HEK293 (cell line): ENCODE data around the gene GMDS.

Source experiments
- CTCF ChIA-PET: fragments of 350-600 bp; formaldehyde crosslinking; extraction: SDS; loops from one replicate; lab custom pipeline; 2021; ENCODE audit warnings: antibody characterized with exemption; lab: Yijun Ruan, JAX
- POLR2A ChIA-PET: fragments of 300-600 bp; formaldehyde crosslinking; extraction: SDS; loops from one replicate; lab custom pipeline; 2020; ENCODE audit warnings: antibody characterized with exemption, inconsistent platforms; lab: Yijun Ruan, JAX
- H3K27ac ChIP-seq: fragments of 200-500 bp; sonication (Bioruptor generic); 2 replicates; pipeline ENCODE4 v1.5.1; 2014; ENCODE audit warnings: low read depth, low read length, control low read depth, inconsistent platforms; ENCODE audit errors: extremely low read depth
- H3K36me3 ChIP-seq, 2 experiments: fragments of 200-500 bp in 1 of 2; sonication (Bioruptor generic) in 1 of 2; 1 replicate in 1 of 2; 2 replicates in 1 of 2; pipeline ENCODE4 v1.5.1; 2014 to 2017; ENCODE audit warnings: inconsistent platforms in 2 of 2, low read length in 2 of 2; ENCODE audit not compliant: control insufficient read depth in 2 of 2, insufficient read depth in 1 of 2
- H3K4me1 ChIP-seq: fragments of 200-500 bp; sonication (Bioruptor generic); 2 replicates; pipeline ENCODE4 v1.5.1; 2014; ENCODE audit warnings: mild to moderate bottlenecking, low read length, inconsistent platforms; ENCODE audit not compliant: control insufficient read depth, insufficient read depth
- H3K4me3 ChIP-seq: 2 replicates; pipeline ENCODE4 v1.5.1; 2011; ENCODE audit warnings: low read depth, mild to moderate bottlenecking, control low read depth, low read length, moderate library complexity
- H3K9me3 ChIP-seq: fragments of 200-500 bp; sonication (Bioruptor generic); 2 replicates; pipeline ENCODE4 v1.5.1; 2014; ENCODE audit warnings: low read depth, low read length, inconsistent platforms; ENCODE audit not compliant: control insufficient read depth, insufficient read depth
- GLI2 ChIP-seq: fragments of 450-650 bp; formaldehyde crosslinking; IDR thresholded peaks from 2 replicates; pipeline ENCODE4; 2017; ENCODE audit warnings: missing biosample characterization, missing genetic modification characterization, low read depth, borderline replicate concordance
- KLF8 ChIP-seq: fragments of 450-650 bp; formaldehyde crosslinking; IDR thresholded peaks from 2 replicates; pipeline ENCODE4 v1.5.1; 2016; ENCODE audit warnings: missing biosample characterization, missing genetic modification characterization
- MZF1 ChIP-seq: fragments of 450-650 bp; formaldehyde crosslinking; IDR thresholded peaks from 2 replicates; pipeline ENCODE4 v1.5.1; 2017; ENCODE audit warnings: missing biosample characterization, missing genetic modification characterization, borderline replicate concordance
- SP2 ChIP-seq: fragments of 450-650 bp; formaldehyde crosslinking; IDR thresholded peaks from 2 replicates; pipeline ENCODE4 v1.5.1; 2016; ENCODE audit warnings: missing biosample characterization, missing genetic modification characterization
- ZBTB17 ChIP-seq: fragments of 450-650 bp; formaldehyde crosslinking; IDR thresholded peaks from 2 replicates; pipeline ENCODE4 v1.5.1; 2016; ENCODE audit warnings: missing biosample characterization, missing genetic modification characterization
- ZFP3 ChIP-seq: fragments of 450-650 bp; formaldehyde crosslinking; IDR thresholded peaks from 2 replicates; pipeline ENCODE4 v1.5.1; 2016; ENCODE audit warnings: low read depth, missing biosample characterization, missing genetic modification characterization
- ZNF10 ChIP-seq: fragments of 450-650 bp; formaldehyde crosslinking; IDR thresholded peaks from 2 replicates; pipeline ENCODE4 v1.5.1; 2017; ENCODE audit warnings: missing biosample characterization, missing genetic modification characterization
- ZNF140 ChIP-seq: fragments of 450-650 bp; formaldehyde crosslinking; IDR thresholded peaks from 2 replicates; pipeline ENCODE4 v1.5.1; 2016; ENCODE audit warnings: missing biosample characterization, missing genetic modification characterization
- ZNF302 ChIP-seq: fragments of 450-650 bp; formaldehyde crosslinking; IDR thresholded peaks from 2 replicates; pipeline ENCODE4 v1.5.1; 2016; ENCODE audit warnings: missing biosample characterization, missing genetic modification characterization, low read depth
- ZNF341 ChIP-seq: fragments of 450-650 bp; formaldehyde crosslinking; IDR thresholded peaks from 2 replicates; pipeline ENCODE4; 2016; ENCODE audit warnings: low read depth, missing biosample characterization, missing genetic modification characterization
- ZNF354C ChIP-seq: fragments of 450-650 bp; formaldehyde crosslinking; IDR thresholded peaks from 2 replicates; pipeline ENCODE4 v1.5.1; 2016; ENCODE audit warnings: missing biosample characterization, missing genetic modification characterization, low read depth, borderline replicate concordance
- ZNF426 ChIP-seq: fragments of 450-650 bp; formaldehyde crosslinking; IDR thresholded peaks from 2 replicates; pipeline ENCODE4 v1.5.1; 2017; ENCODE audit warnings: missing biosample characterization, missing genetic modification characterization, mild to moderate bottlenecking, inconsistent platforms, moderate library complexity
- ZNF701 ChIP-seq: fragments of 450-650 bp; formaldehyde crosslinking; IDR thresholded peaks from 2 replicates; pipeline ENCODE4 v1.5.1; 2016; ENCODE audit warnings: missing biosample characterization, missing genetic modification characterization
- ZNF707 ChIP-seq: fragments of 450-650 bp; formaldehyde crosslinking; IDR thresholded peaks from 2 replicates; pipeline ENCODE4 v1.5.1; 2016; ENCODE audit warnings: missing biosample characterization, missing genetic modification characterization
- TF ChIP-seq, protein P1 (sequence below): fragments of 450-650 bp; formaldehyde crosslinking; IDR thresholded peaks from 2 replicates; pipeline ENCODE4 v1.5.1; 2016; ENCODE audit warnings: missing biosample characterization, missing genetic modification characterization
- TF ChIP-seq, protein P2 (sequence below): fragments of 450-650 bp; formaldehyde crosslinking; IDR thresholded peaks from 2 replicates; pipeline ENCODE4 v1.5.1; 2016; ENCODE audit warnings: missing biosample characterization, missing genetic modification characterization
- TF ChIP-seq, protein P3 (sequence below): fragments of 450-650 bp; formaldehyde crosslinking; IDR thresholded peaks from 2 replicates; pipeline ENCODE4 v1.5.1; 2016; ENCODE audit warnings: missing biosample characterization, missing genetic modification characterization

GMDS gene

DNA sequence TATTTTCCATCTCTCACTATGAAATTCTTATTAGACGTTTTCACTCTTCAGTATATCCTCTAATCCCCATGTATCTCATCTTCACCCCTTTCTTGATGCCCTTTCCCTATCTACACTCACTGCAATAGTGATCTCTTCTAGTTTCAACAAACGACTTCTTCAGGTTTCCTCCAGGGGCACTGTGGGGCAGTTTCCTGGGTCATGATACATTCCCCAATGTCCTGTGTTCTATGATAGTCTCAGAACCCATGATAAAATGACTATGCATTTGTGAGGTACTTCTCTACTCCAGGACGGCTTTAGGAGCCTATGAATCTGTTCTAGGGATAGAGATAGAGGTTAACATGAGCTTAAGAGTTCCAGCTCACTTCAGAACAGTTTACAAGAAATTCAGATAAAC is 452.4 kb downstream of the GMDS start:
- Histone ChIP-seq H3K9me3 (no peaks in the 10 kb centered on the region), H3K27ac (no peak overlapping the region), H3K36me3 (no peaks in the 10 kb centered on the region), H3K4me3 (no peak overlapping the region), H3K4me1 (no peaks in the 10 kb centered on the region; the same call in 1 of the 2 replicates)
- peak; percentile 34; the same call in 1 of the 2 replicates for TF ChIP-seq ZBTB17
- TF ChIP-seq, protein P1, sequence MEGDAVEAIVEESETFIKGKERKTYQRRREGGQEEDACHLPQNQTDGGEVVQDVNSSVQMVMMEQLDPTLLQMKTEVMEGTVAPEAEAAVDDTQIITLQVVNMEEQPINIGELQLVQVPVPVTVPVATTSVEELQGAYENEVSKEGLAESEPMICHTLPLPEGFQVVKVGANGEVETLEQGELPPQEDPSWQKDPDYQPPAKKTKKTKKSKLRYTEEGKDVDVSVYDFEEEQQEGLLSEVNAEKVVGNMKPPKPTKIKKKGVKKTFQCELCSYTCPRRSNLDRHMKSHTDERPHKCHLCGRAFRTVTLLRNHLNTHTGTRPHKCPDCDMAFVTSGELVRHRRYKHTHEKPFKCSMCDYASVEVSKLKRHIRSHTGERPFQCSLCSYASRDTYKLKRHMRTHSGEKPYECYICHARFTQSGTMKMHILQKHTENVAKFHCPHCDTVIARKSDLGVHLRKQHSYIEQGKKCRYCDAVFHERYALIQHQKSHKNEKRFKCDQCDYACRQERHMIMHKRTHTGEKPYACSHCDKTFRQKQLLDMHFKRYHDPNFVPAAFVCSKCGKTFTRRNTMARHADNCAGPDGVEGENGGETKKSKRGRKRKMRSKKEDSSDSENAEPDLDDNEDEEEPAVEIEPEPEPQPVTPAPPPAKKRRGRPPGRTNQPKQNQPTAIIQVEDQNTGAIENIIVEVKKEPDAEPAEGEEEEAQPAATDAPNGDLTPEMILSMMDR (tag by site-specific recombination): 0 out of 2 replicates have a peak, but pooled peaks have one; percentile 21
- no peak for TF ChIP-seq GLI2 (tag by site-specific recombination)
- peak; percentile 63 for TF ChIP-seq MZF1 (tag by site-specific recombination)
- ChIA-PET CTCF (interaction anchor here (0.6 to 2.1 kb wide), 8 partner anchors 9 to 690 kb away, joined by 3 to 14 read pairs (median 3); no protein-coding TSS in a partner anchor), POLR2A (no interaction called here)

DNA sequence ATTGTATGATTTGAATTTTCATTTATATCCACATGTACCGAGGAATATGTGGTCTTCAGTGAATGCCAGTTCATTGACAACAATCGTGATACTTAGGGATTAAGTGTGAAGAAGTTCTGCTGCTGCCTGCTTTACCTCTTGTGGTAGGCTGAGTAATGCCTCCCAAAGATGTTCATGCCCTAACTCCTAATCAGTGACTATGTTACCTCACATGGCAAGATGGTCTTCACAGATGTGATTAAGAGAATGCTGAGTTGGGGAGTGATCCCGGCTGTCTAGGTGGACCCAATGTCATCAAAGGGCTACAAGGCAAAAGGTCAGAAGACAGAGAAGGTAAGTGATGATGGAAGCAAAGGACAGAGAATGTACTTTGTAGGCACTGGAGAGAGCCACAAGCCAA is 454.7 kb downstream of the GMDS start:
- Histone ChIP-seq H3K4me1 (peaks cover 14% of the 10 kb centered on the region), H3K4me3 (no peak overlapping the region), H3K27ac (no peak overlapping the region), H3K9me3 (no peaks in the 10 kb centered on the region), H3K36me3 (no peaks in the 10 kb centered on the region)
- CTCF ChIA-PET: interaction anchor here (0.6 to 1.6 kb wide), 3 partner anchors 9 to 314 kb away, joined by 3 to 4 read pairs (median 3); no protein-coding TSS in a partner anchor
- POLR2A ChIA-PET: no interaction called here
- TF ChIP-seq ZNF426 (tag by site-specific recombination): no peak
- TF ChIP-seq ZFP3: no peak
- TF ChIP-seq ZNF140 (tag by site-specific recombination): no peak
- TF ChIP-seq KLF8: no peak
- no peak for TF ChIP-seq ZNF341 (tag by site-specific recombination)
- no peak for TF ChIP-seq ZNF10 (tag by site-specific recombination)
- no peak for TF ChIP-seq ZNF354C
- TF ChIP-seq SP2 (tag by site-specific recombination): no peak
- no peak for TF ChIP-seq ZNF302 (tag by site-specific recombination)
- TF ChIP-seq ZNF707: no peak

DNA sequence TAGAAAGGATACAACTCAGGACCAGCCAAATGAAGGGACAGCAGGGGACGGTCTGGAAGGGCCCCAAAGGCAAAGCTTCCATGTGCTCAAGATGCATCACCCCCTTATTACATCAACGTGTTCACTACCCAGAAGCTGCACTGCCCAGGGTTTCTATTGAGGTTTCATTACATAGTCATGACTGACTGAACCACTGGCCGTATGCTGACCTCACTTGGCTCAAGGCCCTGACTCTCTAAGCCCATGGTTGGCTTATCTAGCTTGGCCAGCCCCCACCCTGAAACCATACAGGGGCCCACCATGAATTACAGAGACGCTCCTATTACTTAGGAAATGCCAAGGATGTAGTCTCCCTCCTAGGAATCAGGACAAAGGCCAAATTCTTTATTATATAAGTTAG is 456.3 kb downstream of the GMDS start:
- no peaks in the 10 kb centered on the region for H3K9me3 ChIP-seq
- no peak overlapping the region for H3K4me3 ChIP-seq
- H3K36me3 ChIP-seq: no peaks in the 10 kb centered on the region
- TF ChIP-seq, protein P2, sequence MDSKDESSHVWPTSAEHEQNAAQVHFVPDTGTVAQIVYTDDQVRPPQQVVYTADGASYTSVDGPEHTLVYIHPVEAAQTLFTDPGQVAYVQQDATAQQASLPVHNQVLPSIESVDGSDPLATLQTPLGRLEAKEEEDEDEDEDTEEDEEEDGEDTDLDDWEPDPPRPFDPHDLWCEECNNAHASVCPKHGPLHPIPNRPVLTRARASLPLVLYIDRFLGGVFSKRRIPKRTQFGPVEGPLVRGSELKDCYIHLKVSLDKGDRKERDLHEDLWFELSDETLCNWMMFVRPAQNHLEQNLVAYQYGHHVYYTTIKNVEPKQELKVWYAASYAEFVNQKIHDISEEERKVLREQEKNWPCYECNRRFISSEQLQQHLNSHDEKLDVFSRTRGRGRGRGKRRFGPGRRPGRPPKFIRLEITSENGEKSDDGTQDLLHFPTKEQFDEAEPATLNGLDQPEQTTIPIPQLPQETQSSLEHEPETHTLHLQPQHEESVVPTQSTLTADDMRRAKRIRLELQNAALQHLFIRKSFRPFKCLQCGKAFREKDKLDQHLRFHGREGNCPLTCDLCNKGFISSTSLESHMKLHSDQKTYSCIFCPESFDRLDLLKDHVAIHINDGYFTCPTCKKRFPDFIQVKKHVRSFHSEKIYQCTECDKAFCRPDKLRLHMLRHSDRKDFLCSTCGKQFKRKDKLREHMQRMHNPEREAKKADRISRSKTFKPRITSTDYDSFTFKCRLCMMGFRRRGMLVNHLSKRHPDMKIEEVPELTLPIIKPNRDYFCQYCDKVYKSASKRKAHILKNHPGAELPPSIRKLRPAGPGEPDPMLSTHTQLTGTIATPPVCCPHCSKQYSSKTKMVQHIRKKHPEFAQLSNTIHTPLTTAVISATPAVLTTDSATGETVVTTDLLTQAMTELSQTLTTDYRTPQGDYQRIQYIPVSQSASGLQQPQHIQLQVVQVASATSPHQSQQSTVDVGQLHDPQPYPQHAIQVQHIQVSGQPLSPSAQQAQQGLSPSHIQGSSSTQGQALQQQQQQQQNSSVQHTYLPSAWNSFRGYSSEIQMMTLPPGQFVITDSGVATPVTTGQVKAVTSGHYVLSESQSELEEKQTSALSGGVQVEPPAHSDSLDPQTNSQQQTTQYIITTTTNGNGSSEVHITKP (tag by site-specific recombination): peak; percentile 49
- TF ChIP-seq, protein P3, sequence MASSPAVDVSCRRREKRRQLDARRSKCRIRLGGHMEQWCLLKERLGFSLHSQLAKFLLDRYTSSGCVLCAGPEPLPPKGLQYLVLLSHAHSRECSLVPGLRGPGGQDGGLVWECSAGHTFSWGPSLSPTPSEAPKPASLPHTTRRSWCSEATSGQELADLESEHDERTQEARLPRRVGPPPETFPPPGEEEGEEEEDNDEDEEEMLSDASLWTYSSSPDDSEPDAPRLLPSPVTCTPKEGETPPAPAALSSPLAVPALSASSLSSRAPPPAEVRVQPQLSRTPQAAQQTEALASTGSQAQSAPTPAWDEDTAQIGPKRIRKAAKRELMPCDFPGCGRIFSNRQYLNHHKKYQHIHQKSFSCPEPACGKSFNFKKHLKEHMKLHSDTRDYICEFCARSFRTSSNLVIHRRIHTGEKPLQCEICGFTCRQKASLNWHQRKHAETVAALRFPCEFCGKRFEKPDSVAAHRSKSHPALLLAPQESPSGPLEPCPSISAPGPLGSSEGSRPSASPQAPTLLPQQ (tag by site-specific recombination): peak; percentile 76
- TF ChIP-seq ZNF701 (tag by site-specific recombination): no peak
- H3K4me1 ChIP-seq: peaks cover 14% of the 10 kb centered on the region
- no peak overlapping the region for H3K27ac ChIP-seq
- CTCF ChIA-PET: interaction anchor here (0.6 kb wide), 1 partner anchor 250 kb away, joined by 4 read pairs; no protein-coding TSS in a partner anchor
- POLR2A ChIA-PET: no interaction called here
